ENCODE results near the gene RANBP2. TPM values are rescaled to one million over a fixed set of nuclear protein-coding genes. Genes with fewer than 3 reads are reported as not detected.

The RANBP2 gene
- total RNA-seq, 1 donor from 2014 or later = 56.4 TPM

GRCh38 chr2:108825254-108825653, 106.0 kb downstream of the RANBP2 start:
- Histone ChIP-seq H3K36me3 (ENCODE audit: control insufficient read depth, insufficient read depth, low read length) (no peaks in the 10 kb centered on the region), H3K4me3 (ENCODE audit: low read depth, low read length) (no peak overlapping the region), H3K27me3 (ENCODE audit: control insufficient read depth, insufficient read depth, low read length) (no peaks in the 10 kb centered on the region)
- TF ChIP-seq CTCF (IDR thresholded peaks at IDR 0.05; ENCODE audit: insufficient read depth, low read length, poor library complexity, severe bottlenecking) = no peak
- no peak for DNase-seq (ENCODE audit: low read depth)

GRCh38 chr2:108825736-108826135, 106.5 kb downstream of the RANBP2 start:
- DNase-seq (ENCODE audit: low read depth) = no peak
- H3K4me3 ChIP-seq (ENCODE audit: low read depth, low read length) = no peak overlapping the region
- H3K27me3 ChIP-seq (ENCODE audit: control insufficient read depth, insufficient read depth, low read length) = no peaks in the 10 kb centered on the region
- no peak for TF ChIP-seq CTCF (IDR thresholded peaks at IDR 0.05; ENCODE audit: insufficient read depth, low read length, poor library complexity, severe bottlenecking)
- no peaks in the 10 kb centered on the region for H3K36me3 ChIP-seq (ENCODE audit: control insufficient read depth, insufficient read depth, low read length)

GRCh38 chr2:108829578-108830310, 110.5 kb downstream of the RANBP2 start:
- Histone ChIP-seq H3K36me3 (ENCODE audit: control insufficient read depth, insufficient read depth, low read length) (no peaks in the 10 kb centered on the region), H3K27me3 (ENCODE audit: control insufficient read depth, insufficient read depth, low read length) (no peaks in the 10 kb centered on the region), H3K4me3 (ENCODE audit: low read depth, low read length) (no peak overlapping the region)
- no peak for TF ChIP-seq CTCF (IDR thresholded peaks at IDR 0.05; ENCODE audit: insufficient read depth, low read length, poor library complexity, severe bottlenecking)
- no peak for DNase-seq (ENCODE audit: low read depth)

- no peak for TF ChIP-seq CTCF (IDR thresholded peaks at IDR 0.05; ENCODE audit: insufficient read depth, low read length, poor library complexity, severe bottlenecking)
- no peaks in the 10 kb centered on the region for H3K36me3 ChIP-seq (ENCODE audit: control insufficient read depth, insufficient read depth, low read length)
- no peak overlapping the region for H3K4me3 ChIP-seq (ENCODE audit: low read depth, low read length)
- no peak for DNase-seq (ENCODE audit: low read depth)
- no peaks in the 10 kb centered on the region for H3K27me3 ChIP-seq (ENCODE audit: control insufficient read depth, insufficient read depth, low read length)
Measured at GRCh38 chr2:108833219-108833618, 113.9 kb downstream of the RANBP2 start.

GRCh38 chr2:108834620-108835019, 115.3 kb downstream of the RANBP2 start:
- DNase-seq (ENCODE audit: low read depth) = no peak
- H3K27me3 ChIP-seq (ENCODE audit: control insufficient read depth, insufficient read depth, low read length) = no peaks in the 10 kb centered on the region
- H3K4me3 ChIP-seq (ENCODE audit: low read depth, low read length) = no peak overlapping the region
- no peak for TF ChIP-seq CTCF (IDR thresholded peaks at IDR 0.05; ENCODE audit: insufficient read depth, low read length, poor library complexity, severe bottlenecking)
- H3K36me3 ChIP-seq (ENCODE audit: control insufficient read depth, insufficient read depth, low read length) = no peaks in the 10 kb centered on the region

- no peaks in the 10 kb centered on the region for H3K36me3 ChIP-seq (ENCODE audit: control insufficient read depth, insufficient read depth, low read length)
- no peak for DNase-seq (ENCODE audit: low read depth)
- TF ChIP-seq CTCF (IDR thresholded peaks at IDR 0.05; ENCODE audit: insufficient read depth, low read length, poor library complexity, severe bottlenecking) = no peak
Measured at GRCh38 chr2:108835040-108835439, 115.8 kb downstream of the RANBP2 start.

More at GRCh38 chr2:108835040-108835439, 115.8 kb downstream of the RANBP2 start:
- Histone ChIP-seq H3K27me3 (ENCODE audit: control insufficient read depth, insufficient read depth, low read length) (no peaks in the 10 kb centered on the region), H3K4me3 (ENCODE audit: low read depth, low read length) (no peak overlapping the region)
